Heart right ventricle (tissue), 16 donors: ENCODE results near the gene SLC2A3. TPM values are rescaled to one million over a fixed set of nuclear protein-coding genes. Genes with fewer than 3 reads are reported as not detected.

Experiments
- ATAC-seq, 8 donors: fragments of 200-7000 bp; cut with Tn5 transposase; one replicate each; pipeline ENCODE4 v1.9.1; 2020; ENCODE audit warnings: mild to moderate bottlenecking in 8 of 8, moderate library complexity in 8 of 8, moderate number of reproducible peaks in 1 of 8
- DNase-seq, 2 donors: peaks; one replicate each; pipeline ENCODE4 v3.0.0-alpha.2; 2020
- H3K27ac ChIP-seq, 10 donors: fragments of 200-600 bp; sonication (generic) in 2 of 10; one replicate each; pipeline versions ENCODE4 v1.5.0 to v1.8.0; 2020 to 2022; ENCODE audit warnings: mild to moderate bottlenecking in 3 of 10
- H3K27me3 ChIP-seq, 7 donors: fragments of 200-600 bp; one replicate each; pipeline ENCODE4 v1.8.0; 2021 to 2022; ENCODE audit warnings: mild to moderate bottlenecking in 2 of 7
- H3K36me3 ChIP-seq, 9 donors: fragments of 200-600 bp; sonication (generic) in 1 of 9; one replicate each; pipeline versions ENCODE4 v1.5.0 to v1.8.0; 2020 to 2022; ENCODE audit warnings: mild to moderate bottlenecking in 2 of 9
- H3K4me1 ChIP-seq, 9 donors: fragments of 200-600 bp; sonication (generic) in 1 of 9; one replicate each; pipeline versions ENCODE4 v1.5.0 to v1.8.0; 2020 to 2022; ENCODE audit warnings: mild to moderate bottlenecking in 4 of 9
- H3K4me3 ChIP-seq, 10 donors: fragments of 200-600 bp; sonication (generic) in 2 of 10; one replicate each; pipeline versions ENCODE4 v1.5.0 to v1.8.0; 2020 to 2022; ENCODE audit warnings: mild to moderate bottlenecking in 7 of 10, moderate library complexity in 2 of 10
- H3K9me3 ChIP-seq, 11 donors: fragments of 200-600 bp in 10 of 11; sonication (generic) in 2 of 11; one replicate each; pipeline versions ENCODE4 v1.5.0 to v1.8.0; 2013 to 2022; ENCODE audit warnings: mild to moderate bottlenecking in 2 of 11, control low read depth in 1 of 11, moderate library complexity in 1 of 11
- WGBS, 2 donors: extraction: QIAGEN DNeasy Blood & Tissue Kit; methylation state at CpG; one replicate each; pipeline ENCODE4 v1.1.7; 2013; ENCODE audit warnings: inconsistent platforms in 1 of 2; 5-methylcytosine and 5-hydroxymethylcytosine counted together
- intact Hi-C, 10 donors: fragments of 100-400 bp; cut with DNase I; formaldehyde crosslinking; loops; one replicate each; pipeline versions ENCODE4 v1.11.1 to v1.14.2; 2022
- polyA plus RNA-seq, 2 donors: library from polyadenylated mRNA; stranded (reverse); fragments of 200-250 nt; gene quantifications; one replicate each; pipeline ENCODE4 v1.2.3, GENCODE V29; 2013
- total RNA-seq, 10 donors: library from RNA; stranded (reverse); fragmentation: NEBNext Ultra II Directional in 3 of 10; extraction: Animal tissue kit (Norgen Biotek cat#: 25700) in 3 of 10; gene quantifications; one replicate each; pipeline versions ENCODE4 v1.2.1 to v1.2.4, GENCODE V29; 2021 to 2023
- TF ChIP-seq, protein P1 (sequence below), 9 donors: fragments of 200-600 bp; sonication (generic) in 2 of 9; IDR thresholded peaks; one replicate each; pipeline versions ENCODE4 v1.5.0 to v1.8.0; 2021 to 2022; ENCODE audit warnings: antibody characterized with exemption in 9 of 9, mild to moderate bottlenecking in 5 of 9, moderate library complexity in 1 of 9
- donor health status: Arrhythmogenic right ventricular cardiomyopathy.
- donor health status: ischemic (EF 13 %, LVEDD 7.1; RV severe dilation, severe dysfunction).
- donor health status: healthy with polysubstance abuse.
- donor health status: DM: no; HTN: yes; CAD: no.
- donor health status: DM: no; HTN: no; CAD: no.
- donor health status: ischemic (EF 25% LVEDD 6.9; RV normal size, moderate dysfunction).
- donor health status: ischemic (EF 25% LVEDD 5.7; RV mildly dilated, moderate dysfunction).
- donor health status: healthy.
- donor health status: DM: yes; HTN: yes; CAD: no.
- donor health status: Ischemic cardiomyopathy.
- donor health status: ischemic (EF 35%, LVEDD 5.7; RV mildly dilated, moderate dysfunction).
- donor health status: nonischemic (EF 11% LVEDD 7.7; RV severe dilation, severe dysfunction).
- donor health status: DM: yes; HTN: yes; CAD: no.
- donor health status: PGD.
- donor health status: ischemic (EF 29% LVEDD 5.4; RV normal size, mild dysfunction).
- donor health status: nonischemic (EF 23%, LVEDD 6.1; RV moderate dilation, normal function).

Gene SLC2A3
- total and polyA plus RNA-seq, 12 donors, result 3.9 to 109 (median 14.4) TPM

GRCh38 chr12:7937833-7938506 is 2.0 kb upstream of the SLC2A3 start:
- Histone ChIP-seq H3K27me3 (peaks cover 0 to 4% (median 0%) of the 10 kb centered on the region in 7 donors), H3K27ac (peak overlapping the region in 8 of 10 donors; percentile 12 to 83 (median 45)), H3K36me3 (peaks cover 0 to 18% (median 0%) of the 10 kb centered on the region in 9 donors), H3K4me3 (no peak overlapping the region), H3K4me1 (peaks cover 0 to 33% (median 0%) of the 10 kb centered on the region in 9 donors), H3K9me3 (no peaks in the 10 kb centered on the region)
- TF ChIP-seq, protein P1, sequence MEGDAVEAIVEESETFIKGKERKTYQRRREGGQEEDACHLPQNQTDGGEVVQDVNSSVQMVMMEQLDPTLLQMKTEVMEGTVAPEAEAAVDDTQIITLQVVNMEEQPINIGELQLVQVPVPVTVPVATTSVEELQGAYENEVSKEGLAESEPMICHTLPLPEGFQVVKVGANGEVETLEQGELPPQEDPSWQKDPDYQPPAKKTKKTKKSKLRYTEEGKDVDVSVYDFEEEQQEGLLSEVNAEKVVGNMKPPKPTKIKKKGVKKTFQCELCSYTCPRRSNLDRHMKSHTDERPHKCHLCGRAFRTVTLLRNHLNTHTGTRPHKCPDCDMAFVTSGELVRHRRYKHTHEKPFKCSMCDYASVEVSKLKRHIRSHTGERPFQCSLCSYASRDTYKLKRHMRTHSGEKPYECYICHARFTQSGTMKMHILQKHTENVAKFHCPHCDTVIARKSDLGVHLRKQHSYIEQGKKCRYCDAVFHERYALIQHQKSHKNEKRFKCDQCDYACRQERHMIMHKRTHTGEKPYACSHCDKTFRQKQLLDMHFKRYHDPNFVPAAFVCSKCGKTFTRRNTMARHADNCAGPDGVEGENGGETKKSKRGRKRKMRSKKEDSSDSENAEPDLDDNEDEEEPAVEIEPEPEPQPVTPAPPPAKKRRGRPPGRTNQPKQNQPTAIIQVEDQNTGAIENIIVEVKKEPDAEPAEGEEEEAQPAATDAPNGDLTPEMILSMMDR (IDR thresholded peaks at IDR 0.05), result peak in 1 of 9 donors; percentile 29
- DNase-seq (no peak), ATAC-seq (no peak)
- intact Hi-C loops, result loop anchor here in 7 of 10 donors (2.0 to 10.0 kb wide), 4 partner anchors 33 to 83 kb away; no protein-coding TSS in a partner anchor
- 25 to 28% methylated on average over 4 of the region's 4 CpGs for WGBS, 2 donors

DNA sequence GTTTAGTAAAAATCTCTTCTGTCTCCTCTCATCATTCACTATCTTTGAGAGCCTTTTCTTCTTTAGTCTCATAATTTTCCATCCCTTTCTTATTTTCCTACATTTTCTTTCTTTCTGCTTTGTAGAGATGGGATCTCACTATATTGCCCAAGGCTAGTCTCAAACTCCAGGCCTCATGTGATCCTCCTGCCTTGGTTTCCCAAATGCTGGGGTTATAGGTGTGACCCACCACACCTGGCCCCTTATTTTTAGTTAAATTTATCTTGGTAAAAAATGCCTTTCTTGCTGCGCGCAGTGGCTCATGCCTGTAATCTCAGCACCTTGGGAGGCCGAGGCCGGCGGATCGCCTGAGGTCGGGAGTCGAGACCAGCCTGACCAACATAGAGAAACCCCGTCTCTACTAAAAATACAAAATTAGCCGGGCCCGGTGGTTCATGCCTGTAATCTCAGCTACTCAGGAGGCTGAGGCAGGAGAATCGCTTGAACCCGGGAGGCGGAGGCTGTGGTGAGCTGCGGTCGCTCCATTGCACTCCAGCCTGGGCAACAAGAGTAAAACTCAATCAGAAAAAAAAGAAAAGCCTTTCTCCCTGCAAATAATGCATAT is 996 bp downstream of the SLC2A3 start:
- Histone ChIP-seq H3K27me3 (peaks cover 0 to 4% (median 0%) of the 10 kb centered on the region in 7 donors), H3K9me3 (no peaks in the 10 kb centered on the region), H3K27ac (peak overlapping the region; percentile 21 to 99 (median 88)), H3K4me3 (peak overlapping the region; percentile 34 to 77 (median 65)), H3K36me3 (peaks cover 0 to 48% (median 18%) of the 10 kb centered on the region in 9 donors), H3K4me1 (peaks cover 0 to 63% (median 0%) of the 10 kb centered on the region in 9 donors)
- ATAC-seq (no peak), DNase-seq (no peak)
- TF ChIP-seq, protein P1 (IDR thresholded peaks at IDR 0.05), result no peak
- 34 to 43% methylated on average over 16 of the region's 16 CpGs for WGBS, 2 donors
- intact Hi-C loops, result loop anchor here in 8 of 10 donors (1.0 to 10.0 kb wide), 6 partner anchors 37 to 80 kb away; no protein-coding TSS in a partner anchor

DNA sequence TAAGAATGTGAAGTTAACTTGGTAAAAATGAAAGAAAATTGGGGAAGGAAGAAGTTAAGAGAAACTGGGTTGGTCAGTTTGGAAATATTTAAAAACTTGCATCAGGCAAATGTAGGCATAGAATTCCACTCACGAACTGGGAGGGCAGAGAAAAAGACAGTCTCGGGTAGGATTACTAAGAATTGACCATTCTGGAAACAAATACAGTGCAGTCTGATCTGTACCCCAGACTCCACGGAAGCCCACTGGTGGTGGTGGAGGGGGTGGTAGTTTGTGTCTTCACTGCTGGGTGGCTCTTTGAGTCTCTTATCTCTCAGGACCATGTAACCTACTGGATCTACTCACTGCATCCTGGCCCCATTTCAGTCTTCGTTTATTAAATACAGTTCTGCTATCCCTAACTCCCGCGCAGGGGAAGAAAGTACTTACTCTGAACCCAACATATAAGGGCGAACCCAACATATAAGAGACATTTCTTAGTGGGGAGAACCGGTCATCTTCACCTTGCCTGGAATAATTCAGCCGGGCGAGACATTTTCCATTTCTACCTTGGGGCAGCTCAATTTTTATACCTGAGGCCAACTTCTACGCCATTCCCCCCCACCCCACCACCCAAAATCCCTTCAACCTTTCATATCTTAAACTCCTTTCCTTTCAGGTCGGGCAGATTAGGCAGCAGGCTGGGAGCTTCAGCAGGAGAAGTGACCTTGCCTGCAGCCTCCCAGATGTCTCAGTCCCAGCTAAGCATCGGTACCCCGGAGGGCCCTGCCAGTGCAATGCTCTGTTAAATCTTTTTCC is 1.7 kb downstream of the SLC2A3 start:
- WGBS, 2 donors, result 38% methylated on average over 14 of the region's 14 CpGs
- Histone ChIP-seq H3K27me3 (peaks cover 0 to 4% (median 0%) of the 10 kb centered on the region in 7 donors), H3K4me1 (peaks cover 0 to 70% (median 2%) of the 10 kb centered on the region in 9 donors), H3K27ac (peak overlapping the region; percentile 21 to 99 (median 88)), H3K4me3 (peak overlapping the region; percentile 34 to 77 (median 65)), H3K36me3 (peaks cover 0 to 55% (median 19%) of the 10 kb centered on the region in 9 donors), H3K9me3 (no peaks in the 10 kb centered on the region)
- ATAC-seq (peak in 4 of 8 donors; percentile 1 to 33 (median 18)), DNase-seq (no peak)
- TF ChIP-seq, protein P1 (IDR thresholded peaks at IDR 0.05), result no peak
- intact Hi-C loops, result loop anchor here in 5 of 10 donors (1.0 to 10.0 kb wide), 5 partner anchors 61 to 79 kb away; no protein-coding TSS in a partner anchor
